Pancreas (tissue), 10 donors: ENCODE data around the gene FOLR1. TPM values are rescaled to one million over a fixed set of nuclear protein-coding genes. Genes with fewer than 3 reads are reported as not detected.

Experiments
- ATAC-seq, 4 donors: fragments of 200-7000 bp; cut with Tn5 transposase; one replicate each; pipeline versions ENCODE4 v1.8.0 to v1.9.1; 2020; ENCODE audit warnings: mild to moderate bottlenecking in 4 of 4, moderate library complexity in 4 of 4
- DNase-seq, 6 donors: peaks; one replicate each; pipeline ENCODE4 v3.0.0-alpha.2; 2020
- FAIRE-seq: peaks from 2 replicates; lab custom pipeline; 2012; peaks lifted over from hg19 to GRCh38; lab: Jason Lieb, UNC
- H3K27ac ChIP-seq, 4 donors: fragments of 200-600 bp; sonication (generic); 1 replicate in 3 of 4; 2 replicates in 1 of 4; pipeline versions ENCODE4 v1.5.0 to v1.8.0; 2020
- H3K27me3 ChIP-seq, 4 donors: fragments of 200-600 bp; one replicate each; pipeline ENCODE4 v1.8.0; 2021
- H3K36me3 ChIP-seq, 3 donors: fragments of 200-600 bp; sonication (generic) in 1 of 3; one replicate each; pipeline versions ENCODE4 v1.5.0 to v1.8.0; 2020 to 2021
- H3K4me1 ChIP-seq, 3 donors: fragments of 200-600 bp; one replicate each; pipeline ENCODE4 v1.8.0; 2021
- H3K4me3 ChIP-seq, 4 donors: fragments of 200-600 bp; sonication (generic) in 2 of 4; one replicate each; pipeline versions ENCODE4 v1.5.0 to v1.8.0; 2020 to 2021
- H3K9me3 ChIP-seq, 4 donors: fragments of 200-600 bp; one replicate each; pipeline ENCODE4 v1.8.0; 2021
- CTCF ChIP-seq, 4 donors: fragments of 200-600 bp; sonication (generic) in 3 of 4; IDR thresholded peaks; one replicate each; pipeline versions ENCODE4 v1.5.0 to v1.8.0; 2021; ENCODE audit warnings: antibody characterized with exemption in 4 of 4
- WGBS, 2 donors: extraction: QIAGEN DNeasy Blood & Tissue Kit; methylation state at CpG; one replicate each; pipeline ENCODE4 v1.1.7; 2013; 5-methylcytosine and 5-hydroxymethylcytosine counted together
- intact Hi-C, 3 donors: fragments of 100-400 bp; cut with DNase I; formaldehyde crosslinking; loops; one replicate each; pipeline versions ENCODE4 v1.11.1 to v1.14.2; 2022
- polyA plus RNA-seq, 2 donors: library from polyadenylated mRNA; stranded (reverse); fragments of 200-250 nt; gene quantifications; one replicate each; pipeline ENCODE4 v1.2.3, GENCODE V29; 2013
- total RNA-seq, 6 donors: library from RNA; stranded (reverse); fragmentation: NEBNext Ultra II Directional in 4 of 6; extraction: Animal tissue kit (Norgen Biotek cat#: 25700) in 4 of 6; gene quantifications; one replicate each; pipeline versions ENCODE4 v1.2.1 to v1.2.4, GENCODE V29; 2021 to 2023
- donor health status: healthy with polysubstance abuse.
- donor health status: DM: no; HTN: no; CAD: no; lungs with moderate emphysema.
- donor health status: DM: no; HTN: no; CAD: no.
- donor health status: control.
- donor health status: control.
- donor health status: Bipolar disorder and iron deficiency.
- donor health status: DM: yes; HTN: yes; CAD: no.
- donor health status: DM: no; HTN: no; CAD: no.
- donor health status: DM: no; HTN: no; CAD: no.
- donor health status: DM: yes; HTN: yes; CAD: no.

Gene FOLR1
- total and polyA plus RNA-seq, 8 donors: 1.2 to 8.3 (median 4.5) TPM

DNA sequence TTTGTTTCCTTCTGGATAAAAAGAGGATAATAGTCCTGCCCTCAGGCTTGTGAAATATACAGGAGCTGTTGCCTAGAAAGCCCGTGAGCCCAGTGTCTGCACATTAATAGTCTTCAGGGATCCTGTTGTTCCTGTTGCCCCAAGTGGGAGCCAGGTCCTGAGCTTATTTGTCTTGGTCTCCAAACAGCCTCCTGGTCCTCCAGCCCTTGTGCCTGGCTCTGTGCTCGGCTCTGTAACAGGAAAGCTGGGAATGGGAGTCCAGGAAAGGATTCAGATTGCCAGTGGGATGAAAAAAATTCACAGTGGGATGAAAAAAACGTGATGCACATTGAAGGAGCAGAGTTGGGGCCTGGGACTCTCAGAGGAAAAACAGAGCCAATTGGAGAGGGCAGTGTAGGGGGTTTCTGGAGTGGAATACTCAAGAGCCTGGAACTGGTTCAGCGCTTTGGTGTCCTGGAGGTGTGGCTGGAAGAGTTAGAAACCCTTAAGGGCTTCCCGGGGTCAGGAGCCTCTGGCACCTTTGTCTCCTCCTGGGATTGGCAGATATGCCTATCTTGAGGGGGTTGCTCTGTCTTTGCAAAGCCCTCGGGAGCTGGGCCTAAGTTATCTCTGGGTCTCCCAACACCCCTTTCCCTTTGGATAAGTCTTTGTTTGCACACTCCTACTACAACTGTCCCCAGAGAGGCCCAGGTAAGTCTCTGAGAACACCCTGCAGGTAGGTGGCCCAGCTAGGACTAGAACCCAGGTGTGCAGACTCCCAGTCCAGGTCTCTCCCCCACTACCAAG lies 30.4 kb downstream of the FOLR1 start:
- 60 to 73% methylated on average over 6 of the region's 6 CpGs for WGBS, 2 donors

GRCh38 chr11:72222907-72223614 lies 31.1 kb downstream of the FOLR1 start:
- H3K27ac ChIP-seq: peak overlapping the region; percentile 86 to 99 (median 93)
- no peak for FAIRE-seq
- WGBS, 2 donors: 0 to 1% methylated on average over 40 to 47 of the region's 47 CpGs

More for the DNA sequence above, 30.4 kb downstream of the FOLR1 start:
- ATAC-seq (no peak), DNase-seq (peak in 3 of 6 donors; percentile 19 to 45 (median 22)), FAIRE-seq (no peak)
- Histone ChIP-seq H3K36me3 (no peaks in the 10 kb centered on the region), H3K9me3 (no peaks in the 10 kb centered on the region), H3K27me3 (no peaks in the 10 kb centered on the region), H3K4me3 (peak overlapping the region in 3 of 4 donors; percentile 63 to 87 (median 77)), H3K27ac (peak overlapping the region; percentile 86 to 99 (median 93)), H3K4me1 (peaks cover 0 to 10% (median 0%) of the 10 kb centered on the region in 3 donors)
- no peak for TF ChIP-seq CTCF (IDR thresholded peaks at IDR 0.05)
- intact Hi-C loops: no loop called here

DNA sequence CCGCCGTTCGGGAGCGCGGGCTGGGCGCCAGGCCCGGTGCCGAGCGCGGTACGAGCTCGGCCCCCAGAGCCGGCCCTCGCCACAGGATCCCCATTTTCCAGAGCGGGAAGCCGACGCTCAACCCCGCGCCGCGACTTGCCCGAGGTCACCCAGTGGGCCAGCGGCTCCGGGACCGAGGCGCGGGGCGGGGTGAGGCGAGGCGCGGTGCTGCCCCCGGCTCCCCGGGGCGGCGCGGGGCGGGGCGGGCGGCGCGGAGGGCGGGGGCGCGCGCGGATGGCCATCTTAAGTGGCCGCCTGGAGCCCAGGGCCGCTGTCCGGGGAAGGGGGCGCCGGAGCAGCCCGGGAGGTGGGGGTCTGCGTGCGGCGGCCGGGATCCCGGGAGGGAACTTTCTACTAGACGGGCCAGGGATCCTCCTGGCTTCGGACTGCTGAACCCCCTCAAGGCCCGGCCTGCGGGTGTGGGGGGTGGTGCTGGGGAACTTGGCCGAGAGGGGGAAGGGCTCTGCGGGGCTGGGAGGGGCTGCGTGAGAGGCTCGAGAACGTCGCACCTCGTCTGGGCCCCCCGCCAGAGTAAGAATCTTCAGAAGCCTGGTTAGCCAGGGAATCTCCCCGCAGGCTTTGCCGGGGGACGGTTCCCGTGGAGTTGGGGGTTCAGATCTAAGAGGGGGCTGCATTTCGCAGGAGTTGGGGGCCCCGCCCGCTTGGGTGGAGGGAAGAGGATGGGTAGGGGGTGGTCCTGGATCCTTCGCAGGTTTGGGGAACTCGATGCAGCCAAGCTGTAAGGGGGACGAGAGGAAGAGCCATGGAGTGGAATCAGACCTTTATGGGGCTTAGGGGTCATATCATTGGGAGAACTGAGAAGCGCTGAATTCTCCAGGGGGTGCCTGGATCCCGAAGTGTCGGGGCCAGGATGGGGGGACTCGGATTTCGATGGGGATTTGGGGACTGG lies 31.9 kb downstream of the FOLR1 start:
- Histone ChIP-seq H3K4me1 (peaks cover 0 to 10% (median 0%) of the 10 kb centered on the region in 3 donors), H3K9me3 (no peaks in the 10 kb centered on the region), H3K4me3 (peak overlapping the region; percentile 63 to 87 (median 72)), H3K27ac (peak overlapping the region; percentile 86 to 99 (median 93)), H3K27me3 (no peaks in the 10 kb centered on the region), H3K36me3 (peaks cover 0 to 9% (median 4%) of the 10 kb centered on the region in 3 donors)
- intact Hi-C loops: no loop called here
- no peak for TF ChIP-seq CTCF (IDR thresholded peaks at IDR 0.05)
- 1% methylated on average over 46 to 84 of the region's 84 CpGs for WGBS, 2 donors
- peak in 5 of 6 donors; percentile 53 to 90 (median 80) for DNase-seq
- peak; percentile 70 to 79 (median 78) for ATAC-seq
- FAIRE-seq: no peak

More at GRCh38 chr11:72222907-72223614, 31.1 kb downstream of the FOLR1 start:
- intact Hi-C loops: no loop called here
- ATAC-seq: peak; percentile 88 to 94 (median 90)
- peaks cover 0 to 10% (median 0%) of the 10 kb centered on the region in 3 donors for H3K4me1 ChIP-seq
- peak; percentile 94 to 96 (median 95) for DNase-seq
- H3K4me3 ChIP-seq: peak overlapping the region; percentile 63 to 87 (median 72)
- TF ChIP-seq CTCF (IDR thresholded peaks at IDR 0.05): peak in 1 of 4 donors; percentile 8
- peaks cover 0 to under 1% (median 0%) of the 10 kb centered on the region in 3 donors for H3K36me3 ChIP-seq
- no peaks in the 10 kb centered on the region for H3K9me3 ChIP-seq
- H3K27me3 ChIP-seq: no peaks in the 10 kb centered on the region

DNA sequence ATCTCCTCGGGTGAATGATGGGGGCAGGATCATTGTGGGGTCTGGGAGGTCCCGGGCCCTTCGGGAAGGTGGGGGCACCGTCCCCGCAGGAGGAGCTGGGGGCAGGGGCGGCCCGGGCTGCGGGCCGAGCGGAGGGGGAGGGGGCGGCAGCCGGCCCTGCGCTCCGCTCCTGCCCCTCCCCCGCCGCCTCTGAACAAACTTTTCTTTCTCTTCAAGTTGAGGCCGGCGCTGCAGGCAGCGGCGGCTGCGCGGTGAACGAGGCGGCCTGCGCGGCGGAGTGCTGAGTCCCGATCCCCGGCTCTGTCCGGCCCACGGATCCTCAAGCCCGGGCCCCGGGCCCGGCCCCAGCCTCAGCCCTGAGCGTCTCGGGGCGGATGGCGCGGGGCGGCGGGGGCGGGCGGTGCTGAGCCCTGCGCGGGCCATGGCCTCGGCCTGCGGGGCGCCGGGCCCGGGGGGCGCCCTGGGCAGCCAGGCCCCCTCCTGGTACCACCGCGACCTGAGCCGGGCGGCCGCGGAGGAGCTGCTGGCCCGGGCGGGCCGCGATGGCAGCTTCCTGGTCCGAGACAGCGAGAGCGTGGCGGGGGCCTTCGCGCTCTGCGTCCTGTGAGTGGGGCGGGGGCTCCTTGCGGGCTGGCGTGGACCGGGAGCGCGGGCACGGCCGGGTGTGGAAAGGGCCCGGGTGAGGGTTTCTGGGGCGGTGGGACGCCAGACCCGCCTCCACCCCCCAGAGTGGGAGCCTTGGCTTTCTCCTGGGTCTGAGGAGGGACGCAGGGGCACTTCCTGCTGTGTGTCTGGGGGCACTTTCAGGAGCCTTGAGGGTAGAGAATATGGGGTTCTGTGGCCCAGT lies 32.8 kb downstream of the FOLR1 start, which contains the start of gene INPPL1:
INPPL1 (plus strand) TSS at position 204 of the 847 bp plus-strand sequence; CDS start at position 422, 218 bp downstream.
- Histone ChIP-seq H3K36me3 (peaks cover 0 to 18% (median 6%) of the 10 kb centered on the region in 3 donors), H3K9me3 (no peaks in the 10 kb centered on the region), H3K4me1 (peaks cover 0 to 10% (median 0%) of the 10 kb centered on the region in 3 donors), H3K4me3 (peak within 1 kb of the TSS; percentile 63 to 87 (median 72)), H3K27ac (peak within 1 kb of the TSS; percentile 86 to 99 (median 93)), H3K27me3 (no peaks in the 10 kb centered on the region)
- 1% methylated on average over 31 to 80 of the region's 81 CpGs for WGBS, 2 donors
- ATAC-seq (peak; percentile 3 to 29 (median 10)), DNase-seq (peak; percentile 50 to 87 (median 64)), FAIRE-seq (no peak)
- intact Hi-C loops: no loop called here
- TF ChIP-seq CTCF (IDR thresholded peaks at IDR 0.05): no peak
